NT2/D1 (cell line): ENCODE measurements around the gene TAX1BP1.

Source experiments
- SUZ12 ChIP-seq: IDR thresholded peaks from 2 replicates; pipeline ENCODE4 v1.6.1; 2011; ENCODE audit not compliant: insufficient read length, insufficient read depth; ENCODE audit errors: extremely low read depth
- YY1 ChIP-seq: IDR thresholded peaks from 2 replicates; pipeline ENCODE4 v1.6.1; 2011; ENCODE audit not compliant: insufficient read length, insufficient read depth
- ZNF274 ChIP-seq: IDR thresholded peaks from 2 replicates; pipeline ENCODE4 v1.6.1; 2011; ENCODE audit warnings: mild to moderate bottlenecking, low read depth, low read length

DNA sequence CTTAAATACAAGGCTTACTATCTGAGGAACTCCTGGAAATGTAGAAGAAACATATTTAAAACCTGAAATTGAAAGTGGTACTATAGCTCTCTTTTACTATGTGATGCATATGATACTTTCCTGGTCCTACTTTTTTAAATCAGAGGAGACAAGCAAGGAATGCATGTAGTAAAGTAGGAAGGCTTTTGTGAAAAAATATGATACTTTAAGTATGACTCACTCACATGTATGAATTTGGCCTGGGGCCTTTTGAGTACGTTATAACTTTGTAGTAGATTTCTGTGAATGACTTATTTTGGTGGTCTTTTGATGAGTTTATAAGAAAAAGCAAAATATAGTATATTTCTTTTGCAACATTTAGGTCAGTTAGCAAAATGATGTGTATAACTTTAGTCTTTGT lies 53.8 kb downstream of the TAX1BP1 start:
- TF ChIP-seq YY1 (no peak), ZNF274 (no peak), SUZ12 (no peak)
